ENCODE results near the gene PRKCH.

DNA sequence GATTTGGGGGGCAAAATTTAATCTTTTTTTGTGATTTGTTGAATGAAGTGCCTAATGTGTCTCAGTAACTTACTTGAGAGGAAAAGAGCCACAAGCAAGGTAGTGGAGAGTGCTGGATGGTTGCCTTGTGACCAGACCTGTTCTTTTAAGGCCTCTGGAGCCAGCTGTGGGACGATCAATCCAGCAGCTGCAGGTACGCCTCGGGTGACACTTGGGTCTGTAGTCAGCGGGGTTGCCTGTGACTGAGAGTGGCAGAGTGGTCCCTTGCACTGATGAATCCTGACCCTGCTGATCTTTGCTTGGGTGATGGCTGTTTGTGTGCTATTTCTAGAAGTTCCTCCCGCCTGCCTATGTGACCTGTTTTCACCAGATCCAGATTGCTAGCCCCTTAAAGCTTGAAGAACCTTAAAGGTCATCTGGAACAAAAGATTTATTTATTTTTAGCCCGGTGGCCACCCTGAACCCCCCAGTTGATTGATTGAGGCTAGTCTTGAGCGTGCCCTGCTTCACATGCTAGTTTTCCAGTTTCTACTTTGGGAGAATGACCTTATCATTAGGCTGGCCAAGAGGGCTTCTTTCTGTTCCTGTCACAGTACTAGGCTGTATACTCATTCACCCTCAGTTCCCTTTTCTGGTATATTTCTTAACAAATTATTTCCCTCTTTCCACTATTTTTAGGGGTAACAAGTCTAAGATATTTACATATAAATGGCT lies 23.2 kb downstream of the PRKCH start:
- TF ChIP-seq, protein P1, sequence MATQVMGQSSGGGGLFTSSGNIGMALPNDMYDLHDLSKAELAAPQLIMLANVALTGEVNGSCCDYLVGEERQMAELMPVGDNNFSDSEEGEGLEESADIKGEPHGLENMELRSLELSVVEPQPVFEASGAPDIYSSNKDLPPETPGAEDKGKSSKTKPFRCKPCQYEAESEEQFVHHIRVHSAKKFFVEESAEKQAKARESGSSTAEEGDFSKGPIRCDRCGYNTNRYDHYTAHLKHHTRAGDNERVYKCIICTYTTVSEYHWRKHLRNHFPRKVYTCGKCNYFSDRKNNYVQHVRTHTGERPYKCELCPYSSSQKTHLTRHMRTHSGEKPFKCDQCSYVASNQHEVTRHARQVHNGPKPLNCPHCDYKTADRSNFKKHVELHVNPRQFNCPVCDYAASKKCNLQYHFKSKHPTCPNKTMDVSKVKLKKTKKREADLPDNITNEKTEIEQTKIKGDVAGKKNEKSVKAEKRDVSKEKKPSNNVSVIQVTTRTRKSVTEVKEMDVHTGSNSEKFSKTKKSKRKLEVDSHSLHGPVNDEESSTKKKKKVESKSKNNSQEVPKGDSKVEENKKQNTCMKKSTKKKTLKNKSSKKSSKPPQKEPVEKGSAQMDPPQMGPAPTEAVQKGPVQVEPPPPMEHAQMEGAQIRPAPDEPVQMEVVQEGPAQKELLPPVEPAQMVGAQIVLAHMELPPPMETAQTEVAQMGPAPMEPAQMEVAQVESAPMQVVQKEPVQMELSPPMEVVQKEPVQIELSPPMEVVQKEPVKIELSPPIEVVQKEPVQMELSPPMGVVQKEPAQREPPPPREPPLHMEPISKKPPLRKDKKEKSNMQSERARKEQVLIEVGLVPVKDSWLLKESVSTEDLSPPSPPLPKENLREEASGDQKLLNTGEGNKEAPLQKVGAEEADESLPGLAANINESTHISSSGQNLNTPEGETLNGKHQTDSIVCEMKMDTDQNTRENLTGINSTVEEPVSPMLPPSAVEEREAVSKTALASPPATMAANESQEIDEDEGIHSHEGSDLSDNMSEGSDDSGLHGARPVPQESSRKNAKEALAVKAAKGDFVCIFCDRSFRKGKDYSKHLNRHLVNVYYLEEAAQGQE (IDR thresholded peaks at IDR 0.05; ENCODE audit: insufficient read depth in 1 of 2, low read depth in 2 of 2, low read length in 2 of 2): no peak
- TF ChIP-seq POLR2AphosphoS5 (IDR thresholded peaks at IDR 0.05; ENCODE audit: low read depth, low read length) (no peak), SIN3A (IDR thresholded peaks at IDR 0.05; ENCODE audit: borderline replicate concordance, insufficient read depth, low read length) (no peak), TAF1 (IDR thresholded peaks at IDR 0.05; ENCODE audit: borderline replicate concordance, insufficient read depth, low read length) (no peak)
